ENCODE results near the gene NCKIPSD.
"Not testable (repeated sequence)": the region's sequence is repeated elsewhere in the genome, so short reads cannot be mapped to it uniquely, and the experiment has no call there.

NCKIPSD gene

DNA sequence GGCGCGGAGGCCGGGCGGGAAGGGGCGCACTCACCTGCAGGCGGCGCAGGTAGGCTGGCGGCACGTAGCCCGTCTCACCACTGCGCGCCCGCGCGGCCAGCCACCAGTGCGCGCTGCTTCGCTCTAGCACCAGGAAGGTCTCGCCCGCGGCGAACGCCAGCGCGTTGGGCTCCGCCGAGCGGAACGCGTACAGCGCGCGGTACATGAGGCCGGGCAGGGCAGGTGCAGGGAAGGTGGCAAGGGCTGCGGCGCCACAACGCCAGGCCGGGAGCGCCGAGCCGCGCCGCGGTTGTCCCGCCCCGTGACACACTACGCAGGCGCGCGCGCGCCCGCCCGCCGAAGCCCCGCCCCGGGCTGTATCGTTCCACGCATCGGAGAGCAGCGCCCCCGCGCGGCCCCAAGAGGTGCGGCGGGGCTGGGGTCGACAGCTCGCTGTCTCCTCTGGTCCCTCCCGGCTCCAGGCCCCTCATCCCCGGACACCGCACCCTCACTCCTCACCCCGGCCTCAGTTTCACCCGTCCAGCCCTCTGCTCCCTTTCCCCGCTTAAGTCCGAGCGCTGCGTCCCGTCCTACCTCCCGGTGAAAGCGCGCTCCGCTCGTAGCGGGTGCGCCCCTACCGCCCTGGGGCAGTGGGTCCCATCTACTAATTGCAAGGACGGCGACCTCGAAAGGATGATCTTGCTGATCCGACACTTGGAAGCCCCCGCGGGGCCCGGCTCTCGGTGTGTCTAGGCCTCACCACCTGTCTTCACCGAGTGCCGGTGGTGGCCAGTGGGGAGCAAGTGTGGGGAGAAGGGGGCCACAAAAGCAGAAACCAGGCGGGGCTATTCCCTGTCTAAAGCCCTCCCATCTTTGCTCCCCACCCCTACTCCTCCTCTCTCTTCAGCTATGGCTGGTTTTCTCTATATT lies at the start of gene NCKIPSD:
Gene NCKIPSD (minus strand): TSS at position 313 of the 909 bp plus-strand sequence. CDS start 108 bp downstream, at position 205.
- Mint-ChIP-seq H3K27me3 (no peaks in the 10 kb centered on the region), H3K36me3 (ENCODE audit: low read depth) (peaks cover 66% of the 10 kb centered on the region), H3K27ac (peak within 1 kb of the TSS; percentile 89), H3K4me3 (peak within 1 kb of the TSS; percentile 87), H3K4me1 (ENCODE audit: low read depth) (peaks cover 27% of the 10 kb centered on the region), H3K9me3 (no peaks in the 10 kb centered on the region)
- DNase-seq, result peak; percentile 97

DNA sequence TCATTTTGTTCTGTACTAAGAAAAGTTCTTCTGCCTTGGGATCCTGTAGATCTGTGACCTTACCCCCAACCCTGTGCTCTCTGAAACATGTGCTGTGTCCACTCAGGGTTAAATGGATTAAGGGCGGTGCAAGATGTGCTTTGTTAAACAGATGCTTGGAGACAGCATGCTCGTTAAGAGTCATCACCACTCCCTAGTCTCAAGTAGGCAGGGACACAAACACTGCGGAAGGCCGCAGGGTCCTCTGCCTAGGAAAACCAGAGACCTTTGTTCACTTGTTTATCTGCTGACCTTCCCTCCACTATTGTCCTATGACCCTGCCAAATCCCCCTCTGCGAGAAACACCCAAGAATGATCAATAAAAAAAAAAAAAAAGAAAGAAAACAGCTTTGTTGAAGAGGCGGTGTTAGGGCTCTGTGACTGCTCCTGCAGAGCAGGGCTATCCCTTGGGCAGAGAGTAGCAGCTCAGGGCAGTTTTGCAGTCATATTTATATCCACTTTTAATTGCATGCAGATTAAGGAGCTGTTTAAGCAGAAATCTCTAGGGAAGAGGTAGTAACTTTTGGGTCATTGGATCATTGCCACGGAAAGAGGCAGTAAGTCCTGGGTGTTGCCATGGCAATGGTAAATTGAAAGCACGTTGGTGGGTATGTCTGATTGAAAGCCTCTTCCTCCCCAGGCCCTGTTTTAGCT lies 49.5 kb upstream of the NCKIPSD start:
- not testable (repeated sequence) for DNase-seq; H3K4me3 Mint-ChIP-seq; H3K27me3 Mint-ChIP-seq; H3K27ac Mint-ChIP-seq; H3K4me1 Mint-ChIP-seq (ENCODE audit: low read depth); H3K9me3 Mint-ChIP-seq; H3K36me3 Mint-ChIP-seq (ENCODE audit: low read depth)

DNA sequence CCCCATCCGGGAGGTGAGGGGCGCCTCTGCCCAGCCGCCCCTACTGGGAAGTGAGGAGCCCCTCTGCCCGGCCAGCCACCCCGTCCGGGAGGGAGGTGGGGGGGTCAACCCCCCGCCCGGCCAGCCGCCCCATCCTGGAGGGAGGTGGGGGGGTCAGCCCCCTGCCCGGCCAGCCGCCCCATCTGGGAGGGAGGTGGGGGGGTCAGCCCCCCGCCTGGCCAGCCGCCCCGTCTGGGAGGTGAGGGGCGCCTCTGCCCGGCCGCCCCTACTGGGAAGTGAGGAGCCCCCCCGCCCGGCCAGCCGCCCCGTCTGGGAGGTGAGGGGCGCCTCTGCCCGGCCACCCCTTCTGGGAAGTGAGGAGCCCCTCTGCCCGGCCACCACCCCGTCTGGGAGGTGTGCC lies 48.8 kb upstream of the NCKIPSD start:
- H3K27me3 Mint-ChIP-seq; DNase-seq; H3K36me3 Mint-ChIP-seq (ENCODE audit: low read depth); H3K27ac Mint-ChIP-seq; H3K9me3 Mint-ChIP-seq; H3K4me3 Mint-ChIP-seq; H3K4me1 Mint-ChIP-seq (ENCODE audit: low read depth): not testable (repeated sequence)

DNA sequence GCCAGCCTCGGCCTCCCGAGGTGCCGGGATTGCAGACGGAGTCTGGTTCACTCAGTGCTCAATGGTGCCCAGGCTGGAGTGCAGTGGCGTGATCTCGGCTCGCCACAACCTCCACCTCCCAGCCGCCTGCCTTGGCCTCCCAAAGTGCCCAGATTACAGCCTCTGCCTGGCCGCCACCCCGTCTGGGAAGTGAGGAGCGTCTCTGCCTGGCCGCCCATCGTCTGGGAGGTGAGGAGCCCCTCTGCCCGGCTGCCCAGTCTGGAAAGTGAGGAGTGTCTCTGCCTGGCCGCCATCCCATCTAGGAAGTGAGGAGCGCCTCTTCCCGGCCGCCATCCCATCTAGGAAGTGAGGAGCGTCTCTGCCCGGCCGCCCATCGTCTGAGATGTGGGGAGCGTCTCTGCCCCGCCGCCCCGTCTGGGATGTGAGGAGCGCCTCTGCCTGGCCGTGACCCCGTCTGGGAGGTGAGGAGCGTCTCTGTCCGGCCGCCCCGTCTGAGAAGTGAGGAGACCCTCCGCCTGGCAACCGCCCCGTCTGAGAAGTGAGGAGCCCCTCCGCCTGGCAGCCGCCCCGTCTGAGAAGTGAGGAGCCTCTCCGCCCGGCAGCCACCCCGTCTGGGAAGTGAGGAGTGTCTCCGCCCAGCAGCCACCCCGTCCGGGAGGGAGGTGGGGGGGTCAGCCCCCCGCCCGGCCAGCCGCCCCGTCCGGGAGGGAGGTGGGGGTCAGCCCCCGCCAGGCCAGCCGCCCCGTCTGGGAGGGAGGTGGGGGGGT lies 48.2 kb upstream of the NCKIPSD start:
- H3K27ac Mint-ChIP-seq; H3K36me3 Mint-ChIP-seq (ENCODE audit: low read depth): not testable (repeated sequence)

DNA sequence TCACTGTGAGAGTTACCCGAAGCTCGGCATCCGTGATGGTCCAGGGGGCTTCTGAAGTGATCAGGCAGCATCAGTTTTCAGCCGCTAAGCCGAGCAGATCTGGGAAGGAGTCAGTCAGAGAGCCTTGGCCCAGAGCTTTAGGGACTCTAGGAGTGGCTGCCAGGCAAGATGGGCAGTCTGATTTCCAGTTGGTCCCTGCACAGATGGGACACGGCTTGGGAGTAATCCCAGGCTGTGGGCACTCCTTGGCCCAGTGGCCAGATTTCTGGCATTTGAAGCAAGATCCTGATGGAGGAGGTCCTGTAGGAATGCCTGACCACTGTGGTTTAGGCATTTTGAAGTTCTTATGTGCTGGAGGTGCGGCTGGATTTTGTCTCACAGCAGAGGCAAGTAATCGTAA lies 41.8 kb upstream of the NCKIPSD start:
- Mint-ChIP-seq H3K9me3 (no peaks in the 10 kb centered on the region), H3K27me3 (no peaks in the 10 kb centered on the region), H3K36me3 (ENCODE audit: low read depth) (no peaks in the 10 kb centered on the region), H3K27ac (no peak overlapping the region), H3K4me1 (ENCODE audit: low read depth) (no peaks in the 10 kb centered on the region), H3K4me3 (no peak overlapping the region)
- DNase-seq, result no peak

More for the DNA sequence above, 48.2 kb upstream of the NCKIPSD start:
- not testable (repeated sequence) for DNase-seq; H3K27me3 Mint-ChIP-seq; H3K4me3 Mint-ChIP-seq; H3K9me3 Mint-ChIP-seq; H3K4me1 Mint-ChIP-seq (ENCODE audit: low read depth)

DNA sequence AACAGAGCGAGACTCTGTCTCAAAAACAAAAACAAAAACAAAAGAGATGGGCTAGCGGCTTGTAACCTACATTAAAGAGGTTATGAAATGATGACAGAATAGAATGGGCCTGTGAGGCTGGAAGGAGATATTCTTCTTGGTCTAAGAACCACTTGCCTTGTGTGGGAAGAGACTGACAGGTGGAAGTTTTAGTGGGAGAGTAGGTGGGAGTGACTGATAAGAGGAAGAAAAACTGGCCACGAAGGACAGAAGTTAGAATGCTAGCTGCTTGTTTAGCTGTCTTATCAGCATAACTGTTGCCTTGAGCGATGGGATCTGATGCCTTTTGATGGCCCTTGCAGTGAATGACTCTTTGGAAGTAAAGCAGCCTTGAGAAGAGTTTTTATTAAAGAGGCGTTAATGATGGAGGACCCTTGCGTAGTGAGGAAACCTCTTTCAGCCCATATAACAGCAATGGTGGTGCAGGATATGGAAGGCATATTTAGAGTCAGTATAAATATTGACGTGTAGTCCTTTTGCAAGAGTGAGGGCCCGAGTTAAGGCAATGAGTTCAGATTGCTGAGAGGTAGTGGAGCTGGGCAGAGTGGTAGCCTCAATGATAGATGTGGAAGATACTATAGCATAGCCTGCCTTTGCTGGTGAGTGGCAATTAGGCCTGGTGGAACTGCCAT lies 39.6 kb upstream of the NCKIPSD start:
- not testable (repeated sequence) for H3K27ac Mint-ChIP-seq; H3K4me1 Mint-ChIP-seq (ENCODE audit: low read depth); H3K36me3 Mint-ChIP-seq (ENCODE audit: low read depth); H3K4me3 Mint-ChIP-seq; H3K9me3 Mint-ChIP-seq; DNase-seq; H3K27me3 Mint-ChIP-seq

DNA sequence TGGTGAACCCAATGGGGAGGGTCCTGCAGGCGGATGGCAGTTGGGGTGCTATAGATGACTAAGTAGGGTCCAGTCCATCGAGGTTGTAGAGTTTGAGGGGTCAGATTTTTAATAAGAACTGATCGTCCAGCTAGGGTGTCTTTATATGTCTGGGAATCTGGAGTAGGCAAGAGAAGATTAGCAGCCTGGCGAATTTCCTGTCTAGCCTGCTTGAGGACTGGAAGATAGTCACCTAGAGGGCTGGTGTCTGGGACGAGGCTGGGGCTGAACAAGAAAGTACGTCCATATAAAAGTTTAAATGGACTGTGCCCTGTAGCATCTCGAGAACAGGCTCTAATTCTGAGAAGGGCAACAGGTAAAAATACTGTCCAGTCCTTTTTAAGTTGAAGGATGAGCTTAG lies 38.0 kb upstream of the NCKIPSD start:
- Mint-ChIP-seq H3K4me3 (no peak overlapping the region), H3K9me3 (no peaks in the 10 kb centered on the region), H3K27ac (no peak overlapping the region), H3K36me3 (ENCODE audit: low read depth) (no peaks in the 10 kb centered on the region), H3K27me3 (no peaks in the 10 kb centered on the region), H3K4me1 (ENCODE audit: low read depth) (no peaks in the 10 kb centered on the region)
- DNase-seq, result no peak

DNA sequence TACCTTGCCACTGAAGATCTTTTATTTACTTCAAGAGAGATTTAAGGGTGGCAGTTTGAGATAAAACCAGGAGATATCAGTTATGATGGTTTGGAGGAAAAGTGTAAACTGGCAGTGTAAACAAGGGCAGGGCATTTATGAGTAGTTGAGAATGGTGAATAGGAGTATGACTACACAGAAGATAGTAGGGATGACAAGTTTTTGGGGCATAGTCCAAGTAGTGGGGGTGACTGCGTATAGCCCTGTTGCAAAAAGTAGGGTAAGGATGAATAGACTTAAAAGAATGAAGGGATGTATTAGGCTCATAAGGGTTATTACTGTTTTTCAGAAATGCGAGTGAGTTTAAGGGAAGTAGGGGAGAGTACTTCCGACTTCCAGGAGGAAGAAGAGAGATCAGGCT lies 37.6 kb upstream of the NCKIPSD start:
- H3K4me1 Mint-ChIP-seq (ENCODE audit: low read depth); H3K27ac Mint-ChIP-seq; H3K4me3 Mint-ChIP-seq; H3K27me3 Mint-ChIP-seq; DNase-seq; H3K36me3 Mint-ChIP-seq (ENCODE audit: low read depth); H3K9me3 Mint-ChIP-seq: not testable (repeated sequence)

DNA sequence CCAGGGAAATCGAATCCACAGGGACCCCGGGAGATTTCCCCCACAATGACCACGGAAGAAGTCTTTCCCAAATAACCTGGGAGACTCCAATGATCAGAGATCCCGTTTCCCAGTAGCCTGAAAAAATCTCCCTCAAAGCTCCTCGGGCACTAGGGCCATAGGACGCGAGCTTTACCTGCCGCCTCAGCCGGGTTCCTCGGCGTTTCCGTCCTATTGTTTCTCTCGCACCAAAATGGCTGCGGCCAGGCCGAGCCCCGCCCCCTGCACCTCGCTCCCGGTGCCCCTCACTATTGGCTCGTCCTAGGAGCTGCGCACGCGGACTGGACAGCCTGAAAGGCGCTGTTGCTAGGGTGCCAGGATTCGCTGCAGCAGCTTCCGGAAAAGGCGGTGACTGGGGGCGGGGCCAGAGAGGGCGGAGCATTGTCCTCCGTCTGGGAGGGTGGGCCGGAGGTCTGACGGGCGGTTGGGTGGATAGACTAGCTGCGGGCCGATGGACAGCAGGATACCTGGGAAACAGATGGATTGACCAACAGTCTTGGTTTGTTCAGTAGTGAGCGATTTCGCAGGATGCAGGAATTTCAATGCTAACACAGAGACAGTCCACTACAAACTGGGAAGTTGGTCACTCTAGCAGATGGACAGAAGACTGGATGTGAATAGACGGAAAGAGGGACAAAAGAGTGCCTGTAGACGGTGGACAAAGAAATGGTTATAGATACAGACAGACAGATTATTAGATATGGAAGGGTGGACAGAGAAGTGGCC lies 31.4 kb upstream of the NCKIPSD start, which contains the start of gene IP6K2:
Gene IP6K2 (minus strand): TSS at position 240 of the 765 bp plus-strand sequence. CDS start 21,930 bp downstream, outside the sequence.
- Mint-ChIP-seq H3K36me3 (ENCODE audit: low read depth) (peaks cover 44% of the 10 kb centered on the region), H3K4me3 (peak within 1 kb of the TSS; percentile 98), H3K9me3 (no peaks in the 10 kb centered on the region), H3K4me1 (ENCODE audit: low read depth) (peaks cover 38% of the 10 kb centered on the region), H3K27ac (peak within 1 kb of the TSS; percentile 95), H3K27me3 (no peaks in the 10 kb centered on the region)
- peak; percentile 99 for DNase-seq

DNA sequence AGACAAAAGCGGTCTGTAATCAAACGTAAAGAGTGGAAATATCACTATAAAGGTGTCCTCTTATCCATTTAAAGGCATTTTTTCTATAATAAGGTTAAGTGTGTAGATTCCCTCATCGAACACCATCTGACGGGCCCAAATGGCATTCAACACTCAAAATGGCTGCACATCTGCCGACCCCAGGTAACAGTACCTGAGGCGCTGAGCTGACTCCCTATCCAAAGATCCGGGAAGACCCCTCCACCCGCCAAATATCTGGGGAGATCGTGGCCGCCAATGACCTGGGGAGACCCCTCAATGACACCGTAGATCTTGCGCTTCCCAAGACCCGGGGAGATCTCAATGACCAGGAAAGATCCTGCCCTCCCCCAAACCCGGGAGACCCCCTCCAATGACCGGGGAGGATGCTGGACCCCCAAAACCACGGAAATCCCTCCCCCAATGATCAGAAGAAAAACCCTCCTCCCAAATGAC lies 30.8 kb upstream of the NCKIPSD start:
- peak overlapping the region; percentile 98 for H3K4me3 Mint-ChIP-seq
- peaks cover 49% of the 10 kb centered on the region for H3K36me3 Mint-ChIP-seq (ENCODE audit: low read depth)
- DNase-seq, result peak; percentile 54
- no peaks in the 10 kb centered on the region for H3K9me3 Mint-ChIP-seq
- H3K27me3 Mint-ChIP-seq, result no peaks in the 10 kb centered on the region
- H3K27ac Mint-ChIP-seq, result peak overlapping the region; percentile 95
- peaks cover 43% of the 10 kb centered on the region for H3K4me1 Mint-ChIP-seq (ENCODE audit: low read depth)

DNA sequence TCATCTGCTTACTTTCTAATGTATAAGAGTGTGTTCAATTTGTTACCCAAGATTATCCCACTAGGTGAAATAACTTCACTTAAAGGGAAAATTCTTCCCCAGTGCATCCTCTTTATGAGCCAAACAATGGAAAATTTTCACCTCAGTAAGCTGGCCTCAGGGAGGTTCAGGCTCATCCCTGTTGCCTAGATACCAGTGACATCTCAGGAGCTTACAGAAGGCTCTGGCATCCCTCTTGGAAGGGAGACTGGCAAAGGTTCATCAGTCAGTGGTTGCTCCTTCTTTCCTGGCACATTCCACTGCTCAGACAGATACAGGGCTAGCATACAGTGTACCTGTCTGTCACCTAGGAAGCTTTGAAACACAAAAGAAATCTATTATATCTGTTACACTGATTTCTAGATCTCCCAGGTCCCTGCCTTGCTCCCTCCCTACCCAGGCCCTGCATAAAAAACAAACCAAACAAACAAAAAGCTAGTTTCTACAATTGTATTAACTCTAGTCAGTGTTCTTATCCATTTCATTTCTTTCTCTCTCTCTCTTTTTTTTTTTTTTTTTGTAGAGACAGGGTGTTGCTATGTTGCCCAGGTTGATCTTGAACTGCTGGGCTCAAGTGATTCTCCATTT lies 29.6 kb upstream of the NCKIPSD start:
- H3K27ac Mint-ChIP-seq, result peak overlapping the region; percentile 67
- no peaks in the 10 kb centered on the region for H3K9me3 Mint-ChIP-seq
- no peaks in the 10 kb centered on the region for H3K27me3 Mint-ChIP-seq
- peaks cover 52% of the 10 kb centered on the region for H3K4me1 Mint-ChIP-seq (ENCODE audit: low read depth)
- H3K4me3 Mint-ChIP-seq, result peak overlapping the region; percentile 98
- peaks cover 61% of the 10 kb centered on the region for H3K36me3 Mint-ChIP-seq (ENCODE audit: low read depth)
- DNase-seq, result no peak

DNA sequence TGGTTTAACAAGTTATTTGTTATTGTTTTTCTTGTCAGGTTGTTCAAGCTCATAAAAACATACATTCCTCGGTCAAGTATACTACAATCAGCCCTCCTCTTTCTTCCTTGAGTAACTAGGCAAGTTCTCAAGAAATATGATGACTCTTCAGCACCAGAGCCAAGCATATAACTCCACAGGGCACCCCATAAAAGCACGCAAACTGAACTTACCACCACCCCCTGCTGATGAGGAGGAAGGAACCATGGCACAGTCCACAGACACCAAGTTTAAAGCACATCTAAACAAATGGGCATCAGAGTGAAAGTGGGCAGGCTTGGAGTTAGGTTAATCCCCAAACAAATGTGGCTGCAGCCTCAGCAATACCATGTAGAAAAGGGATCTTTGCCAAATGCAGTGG lies 26.0 kb upstream of the NCKIPSD start:
- peaks cover 87% of the 10 kb centered on the region for H3K36me3 Mint-ChIP-seq (ENCODE audit: low read depth)
- H3K4me1 Mint-ChIP-seq (ENCODE audit: low read depth), result peaks cover 72% of the 10 kb centered on the region
- no peaks in the 10 kb centered on the region for H3K27me3 Mint-ChIP-seq
- DNase-seq, result no peak
- H3K4me3 Mint-ChIP-seq, result no peak overlapping the region
- H3K27ac Mint-ChIP-seq, result peak overlapping the region; percentile 55
- no peaks in the 10 kb centered on the region for H3K9me3 Mint-ChIP-seq

DNA sequence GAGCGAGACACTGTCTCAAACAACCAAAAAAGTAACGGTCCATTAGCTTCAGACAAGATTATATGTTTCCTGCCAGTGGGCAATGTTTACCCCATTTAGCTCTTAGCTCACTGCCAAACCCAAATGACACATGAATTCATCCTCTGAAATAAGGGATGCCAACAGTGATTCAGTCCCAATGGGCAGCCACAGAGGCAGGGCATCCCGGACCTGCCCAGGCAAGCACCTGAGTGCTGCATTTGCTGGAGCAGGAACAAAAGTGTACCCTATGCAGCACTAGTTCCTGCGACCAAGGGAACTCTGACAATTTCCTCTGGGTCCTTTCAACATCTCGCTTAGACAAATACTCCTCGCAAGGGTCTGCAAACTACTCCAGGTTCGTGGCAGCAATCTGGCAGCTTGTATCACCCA lies 23.3 kb upstream of the NCKIPSD start:
- Mint-ChIP-seq H3K36me3 (ENCODE audit: low read depth) (peaks cover 81% of the 10 kb centered on the region), H3K27me3 (no peaks in the 10 kb centered on the region), H3K4me1 (ENCODE audit: low read depth) (peaks cover 57% of the 10 kb centered on the region), H3K9me3 (no peaks in the 10 kb centered on the region), H3K27ac (peak overlapping the region; percentile 62), H3K4me3 (no peak overlapping the region)
- DNase-seq, result no peak
